GM12873 (cell line): ENCODE results near the gene RELCH.

ENCODE experiments used
- TF ChIP-seq, protein P1 (sequence below): IDR thresholded peaks from 2 replicates; pipeline ENCODE4 v1.5.1; 2012; ENCODE audit warnings: low read depth, mild to moderate bottlenecking, moderate library complexity, low read length, control low read depth; ENCODE audit not compliant: insufficient read depth; ENCODE audit errors: missing control alignments

Gene RELCH

DNA sequence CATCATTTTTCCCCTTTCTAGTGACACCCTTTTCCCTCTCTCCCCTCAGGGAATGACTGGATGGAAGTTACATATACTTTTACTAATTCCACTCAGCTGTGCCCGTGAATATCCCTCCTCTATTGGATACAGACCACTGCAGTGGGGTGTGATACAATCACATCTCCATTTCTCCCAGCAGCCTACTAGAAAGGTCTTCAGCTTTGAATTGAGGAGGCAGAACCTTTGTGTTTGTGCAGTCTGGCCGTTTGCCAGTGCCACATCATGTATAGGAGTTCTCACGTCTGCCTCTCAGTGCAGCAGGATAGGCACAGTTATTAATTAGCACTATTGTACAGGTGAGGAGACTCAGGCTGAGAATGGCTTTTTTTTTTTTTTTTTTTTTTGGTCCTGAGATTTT, 154.4 kb downstream of the RELCH start:
- TF ChIP-seq, protein P1, sequence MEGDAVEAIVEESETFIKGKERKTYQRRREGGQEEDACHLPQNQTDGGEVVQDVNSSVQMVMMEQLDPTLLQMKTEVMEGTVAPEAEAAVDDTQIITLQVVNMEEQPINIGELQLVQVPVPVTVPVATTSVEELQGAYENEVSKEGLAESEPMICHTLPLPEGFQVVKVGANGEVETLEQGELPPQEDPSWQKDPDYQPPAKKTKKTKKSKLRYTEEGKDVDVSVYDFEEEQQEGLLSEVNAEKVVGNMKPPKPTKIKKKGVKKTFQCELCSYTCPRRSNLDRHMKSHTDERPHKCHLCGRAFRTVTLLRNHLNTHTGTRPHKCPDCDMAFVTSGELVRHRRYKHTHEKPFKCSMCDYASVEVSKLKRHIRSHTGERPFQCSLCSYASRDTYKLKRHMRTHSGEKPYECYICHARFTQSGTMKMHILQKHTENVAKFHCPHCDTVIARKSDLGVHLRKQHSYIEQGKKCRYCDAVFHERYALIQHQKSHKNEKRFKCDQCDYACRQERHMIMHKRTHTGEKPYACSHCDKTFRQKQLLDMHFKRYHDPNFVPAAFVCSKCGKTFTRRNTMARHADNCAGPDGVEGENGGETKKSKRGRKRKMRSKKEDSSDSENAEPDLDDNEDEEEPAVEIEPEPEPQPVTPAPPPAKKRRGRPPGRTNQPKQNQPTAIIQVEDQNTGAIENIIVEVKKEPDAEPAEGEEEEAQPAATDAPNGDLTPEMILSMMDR = no peak

DNA sequence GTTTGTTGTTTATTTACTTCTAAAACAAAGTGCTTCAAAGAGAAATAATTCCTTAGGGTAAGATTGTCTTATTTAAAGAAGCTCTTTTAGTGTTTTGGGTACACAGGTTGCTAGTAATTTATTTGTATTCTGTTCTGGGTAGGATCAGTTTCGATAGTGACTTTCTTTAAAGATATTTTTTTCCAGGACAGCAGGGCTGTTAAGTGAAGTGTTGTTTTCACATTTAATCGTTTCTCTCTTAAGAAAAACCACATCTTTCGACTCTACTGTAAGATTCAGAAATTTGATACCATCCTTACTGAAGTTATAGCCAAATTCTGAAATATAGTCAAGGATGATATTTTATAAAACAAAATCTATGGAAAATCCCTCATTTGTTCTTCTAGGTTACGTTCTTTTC, 155.8 kb downstream of the RELCH start:
- TF ChIP-seq, protein P1 = no peak

DNA sequence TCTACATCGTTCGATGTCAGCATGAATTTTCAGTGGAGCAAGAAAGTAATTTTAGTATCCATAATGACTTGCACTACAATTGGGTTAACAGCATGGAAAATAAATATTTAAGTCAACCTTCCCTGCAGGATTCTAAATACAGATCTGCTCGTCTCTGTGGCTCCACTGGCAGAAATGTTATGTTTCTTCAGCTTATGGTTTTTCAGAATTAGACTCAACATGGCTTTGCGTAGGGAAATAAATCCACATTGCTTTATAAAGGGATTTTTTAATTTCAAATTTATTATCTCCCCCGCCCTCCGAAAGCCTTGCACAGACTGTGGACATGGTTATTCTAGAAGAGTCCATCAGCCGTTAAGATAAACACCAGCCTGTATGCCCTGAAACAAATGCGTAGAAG, 156.3 kb downstream of the RELCH start:
- TF ChIP-seq, protein P1 = no peak

DNA sequence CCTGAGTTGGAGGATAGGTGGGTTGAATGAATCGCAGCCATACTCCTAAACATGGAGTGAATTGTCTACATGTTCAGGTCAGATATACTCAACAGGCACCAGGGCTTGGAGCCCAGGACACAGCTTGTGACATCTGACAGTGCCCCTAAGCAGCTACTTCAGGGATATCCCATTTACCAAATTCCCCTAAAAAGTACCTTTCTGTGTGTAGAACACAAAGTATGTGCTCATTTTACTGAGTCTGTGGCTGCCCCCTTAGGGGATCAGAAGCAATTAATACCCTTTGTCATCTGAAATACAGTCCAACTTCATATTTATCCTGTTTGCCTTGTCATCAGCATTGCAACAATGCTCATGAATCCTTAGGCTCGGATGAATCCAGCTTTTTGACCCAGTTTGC, 158.9 kb downstream of the RELCH start:
- TF ChIP-seq, protein P1 = no peak

DNA sequence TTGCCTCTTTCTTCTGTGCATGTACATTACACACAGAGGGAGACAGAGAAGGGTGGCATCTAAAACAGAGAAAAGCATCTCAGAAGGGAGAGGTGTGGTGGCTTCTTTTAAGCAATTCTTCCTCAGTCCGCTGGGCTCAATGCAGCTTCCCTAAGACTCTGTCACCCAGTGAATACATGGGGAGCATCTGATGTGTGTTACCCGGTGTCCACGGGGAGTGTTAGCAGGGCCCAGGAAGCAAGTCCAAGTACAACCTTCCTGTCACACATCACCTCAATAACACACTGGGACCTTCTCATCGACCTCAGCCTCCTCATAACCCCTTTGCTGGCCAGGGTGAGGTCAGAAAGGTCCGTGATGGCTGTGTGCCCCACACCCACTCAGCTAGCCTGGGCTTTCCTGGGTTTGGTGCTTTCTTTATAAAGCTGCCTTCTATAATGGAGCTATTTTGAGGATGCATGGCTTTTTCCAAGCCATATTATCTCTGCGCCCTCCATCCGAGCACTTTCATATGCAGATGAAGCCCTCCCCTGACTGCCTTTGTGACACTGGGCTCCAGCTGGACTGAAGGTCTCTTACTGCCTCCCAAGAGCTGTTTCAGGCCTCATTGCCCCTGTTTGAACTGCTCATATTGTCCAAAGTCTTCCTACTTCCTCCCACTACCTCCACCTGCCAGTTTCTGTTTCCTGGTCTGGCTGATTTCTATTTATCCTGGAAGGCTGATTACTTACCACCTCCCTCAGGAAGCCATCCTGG, 159.5 kb downstream of the RELCH start:
- TF ChIP-seq, protein P1 = no peak

DNA sequence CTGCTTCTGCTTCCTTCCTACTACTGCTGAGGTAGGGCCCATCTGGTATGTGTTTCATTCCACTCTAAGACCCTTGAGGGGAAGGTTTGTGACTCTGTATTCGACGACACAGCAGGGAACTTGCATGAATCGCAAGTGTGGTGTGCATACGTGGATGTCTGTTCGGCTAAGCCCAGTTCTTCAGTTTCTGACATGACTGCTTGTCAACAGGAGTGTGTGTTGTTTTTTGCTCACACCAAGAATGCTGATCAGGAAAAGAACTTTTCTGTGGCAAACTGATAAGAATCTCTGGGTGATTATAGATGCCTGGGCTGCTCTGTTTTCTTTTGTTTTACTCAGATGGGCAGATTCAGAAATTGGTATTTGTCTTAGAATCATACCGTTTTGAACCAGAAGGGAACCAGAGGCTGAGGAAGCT, 160.0 kb downstream of the RELCH start:
- TF ChIP-seq, protein P1 = no peak

DNA sequence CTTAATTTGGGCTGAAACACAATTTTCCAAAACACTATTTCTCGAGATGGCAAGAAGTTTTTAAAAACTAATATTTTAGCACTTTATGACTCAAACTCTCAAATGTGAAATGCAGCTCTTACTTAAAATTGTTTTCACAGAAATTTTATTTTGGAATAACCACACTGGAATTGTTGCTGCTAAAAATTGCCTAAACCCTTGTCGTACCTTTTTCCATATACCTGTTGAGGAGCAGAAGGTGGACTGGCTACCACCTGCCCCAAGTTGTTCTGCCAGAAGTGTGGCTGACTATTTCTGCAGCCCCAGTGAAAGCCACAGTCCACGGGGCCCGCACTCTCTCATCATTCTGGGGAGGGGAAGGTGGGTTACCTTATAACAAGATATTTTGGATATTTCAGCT, 161.4 kb downstream of the RELCH start:
- TF ChIP-seq, protein P1 = no peak
